IPS-18c (cell line): ENCODE data around the gene HK2.
A peak's percentile ranks its signal among the peaks of the same experiment; 100 is the strongest.
"Not testable (repeated sequence)": the region's sequence is repeated elsewhere in the genome, so short reads cannot be mapped to it uniquely, and the experiment has no call there.

Source experiments
- H3K4me3 ChIP-seq: 2 replicates; pipeline ENCODE4 v1.7.0; 2013; ENCODE audit warnings: low read depth, mild to moderate bottlenecking, low read length, moderate library complexity; ENCODE audit not compliant: insufficient read depth
- H3K9me3 ChIP-seq: one replicate; pipeline ENCODE4 v1.6.1; 2013; ENCODE audit warnings: mild to moderate bottlenecking, low read length, moderate library complexity; ENCODE audit not compliant: control insufficient read depth, insufficient read depth

Gene HK2

DNA sequence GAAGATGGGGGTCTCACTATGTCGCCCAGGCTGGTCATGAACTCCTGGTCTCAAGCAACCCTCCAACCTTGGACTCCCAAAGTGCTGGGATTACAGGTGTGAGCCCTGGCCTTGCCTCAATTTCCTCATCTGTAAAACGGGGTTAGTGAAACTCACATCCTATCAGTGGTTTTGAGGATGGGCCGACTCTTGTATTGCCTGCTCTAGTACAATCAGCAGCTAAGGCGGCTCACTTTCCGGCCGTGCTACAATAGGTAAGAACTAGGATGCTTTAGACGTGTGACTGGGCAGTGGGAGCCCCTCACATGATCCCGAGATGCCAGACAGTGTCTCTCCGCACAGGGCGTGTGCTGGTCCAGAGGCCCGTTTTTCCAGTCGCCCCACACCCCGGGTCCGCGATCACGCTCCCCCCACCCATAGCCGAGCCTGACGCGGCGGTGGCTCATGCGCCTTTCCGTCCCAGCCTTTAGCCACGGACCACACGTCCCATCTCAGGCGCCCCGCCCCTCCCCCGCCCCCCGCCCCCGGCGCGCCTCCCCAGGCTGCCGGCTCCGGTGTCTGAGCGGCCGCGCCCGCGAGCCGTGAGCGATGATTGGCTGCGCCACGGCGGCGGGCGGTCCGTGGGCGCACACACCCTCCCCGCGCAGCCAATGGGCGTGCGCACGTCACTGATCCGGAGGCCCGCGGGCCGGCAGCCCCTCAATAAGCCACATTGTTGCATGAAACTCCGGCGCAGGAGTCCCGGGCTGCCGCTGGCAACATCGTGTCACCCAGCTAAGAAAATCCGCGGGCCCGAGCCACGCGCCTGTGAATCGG, at the start of gene HK2:
HK2 (plus strand) TSS at position 710 of the 816 bp plus-strand sequence. CDS start 454 bp downstream, outside the sequence.
- Histone ChIP-seq H3K4me3 (peak within 1 kb of the TSS; percentile 96), H3K9me3 (no peaks in the 10 kb centered on the region)

DNA sequence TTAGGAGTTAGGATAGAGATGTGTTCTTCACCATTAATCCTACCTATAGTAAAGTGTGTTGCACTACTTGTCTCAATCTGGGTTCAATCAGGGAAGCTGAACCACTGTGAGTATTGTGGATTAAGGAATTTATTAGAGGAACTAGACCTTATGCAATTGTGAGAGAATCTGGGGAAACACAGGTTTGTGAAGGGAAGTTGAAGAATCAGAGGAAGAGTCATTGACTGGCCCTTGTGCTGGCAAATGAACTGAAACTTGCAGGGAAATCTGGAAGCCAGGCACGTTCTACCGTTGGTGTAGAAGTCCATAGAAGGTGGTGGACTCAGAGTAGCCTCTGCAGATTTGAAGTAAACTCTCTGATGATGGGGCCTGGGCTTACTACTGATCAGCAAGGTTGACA, 44.7 kb upstream of the HK2 start:
- peaks cover 2% of the 10 kb centered on the region for H3K9me3 ChIP-seq

DNA sequence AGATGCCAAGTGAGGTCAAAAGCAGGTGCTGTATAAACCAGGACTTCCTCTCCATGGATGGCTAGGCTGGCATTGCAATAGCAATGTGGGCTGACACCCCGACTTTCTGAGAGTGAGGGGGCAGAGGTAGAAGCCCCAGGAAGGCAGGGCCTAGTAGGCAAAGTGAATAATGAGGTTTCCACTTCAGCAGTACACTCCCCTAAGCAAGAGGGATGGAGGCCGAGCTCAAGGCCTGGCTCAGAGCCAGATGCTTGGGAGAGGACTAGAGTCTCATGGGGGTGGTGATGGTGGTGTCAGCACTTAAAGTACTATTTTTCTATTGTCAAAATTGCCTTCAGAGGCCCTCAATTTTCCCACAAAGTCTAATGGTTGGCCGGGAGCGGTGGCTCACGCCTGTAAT, 41.6 kb upstream of the HK2 start:
- Histone ChIP-seq H3K4me3 (no peak overlapping the region), H3K9me3 (peaks cover 2% of the 10 kb centered on the region)

More for the DNA sequence above, 44.7 kb upstream of the HK2 start:
- no peak overlapping the region for H3K4me3 ChIP-seq

DNA sequence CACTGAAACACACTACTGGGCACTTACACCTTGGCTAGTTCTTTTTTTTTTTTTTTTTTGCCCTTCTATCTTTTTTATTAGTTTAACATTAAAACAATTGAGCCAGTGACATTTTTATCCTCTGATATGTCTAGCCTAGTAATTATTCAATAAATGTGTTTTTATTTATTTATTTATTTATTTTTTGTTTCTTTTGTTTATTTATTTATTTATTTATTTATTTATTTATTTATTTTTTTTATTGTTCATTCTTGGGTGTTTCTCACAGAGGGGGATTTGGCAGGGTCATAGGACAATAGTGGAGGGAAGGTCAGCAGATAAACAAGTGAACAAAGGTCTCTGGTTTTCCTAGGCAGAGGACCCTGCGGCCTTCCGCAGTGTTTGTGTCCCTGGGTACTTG, 39.0 kb upstream of the HK2 start:
- not testable (repeated sequence) for H3K9me3 ChIP-seq

DNA sequence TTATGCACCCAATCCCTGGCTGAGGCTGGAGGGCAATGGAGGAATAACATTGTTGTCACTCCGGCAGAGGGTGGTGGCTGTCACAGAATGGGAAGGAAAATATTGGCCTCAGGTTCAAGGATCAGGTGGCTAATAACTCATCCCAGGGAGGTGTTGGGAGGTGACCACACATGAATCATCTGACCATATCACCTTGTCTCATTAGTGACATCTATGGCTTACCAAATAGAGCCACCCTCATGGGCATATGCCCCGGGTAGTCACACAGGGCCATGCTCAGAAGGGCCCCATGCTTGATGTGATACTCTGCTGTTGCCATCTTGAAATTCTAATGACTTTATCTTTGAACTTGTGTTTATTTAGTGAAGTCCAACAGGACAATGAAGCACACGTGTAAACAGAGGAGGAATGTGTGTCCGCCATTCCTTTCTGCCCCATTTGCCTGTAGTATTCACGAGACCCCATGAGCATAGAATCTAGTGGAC, 27.5 kb upstream of the HK2 start:
- Histone ChIP-seq H3K4me3 (no peak overlapping the region), H3K9me3 (no peaks in the 10 kb centered on the region)

More for the DNA sequence above, 39.0 kb upstream of the HK2 start:
- not testable (repeated sequence) for H3K4me3 ChIP-seq

DNA sequence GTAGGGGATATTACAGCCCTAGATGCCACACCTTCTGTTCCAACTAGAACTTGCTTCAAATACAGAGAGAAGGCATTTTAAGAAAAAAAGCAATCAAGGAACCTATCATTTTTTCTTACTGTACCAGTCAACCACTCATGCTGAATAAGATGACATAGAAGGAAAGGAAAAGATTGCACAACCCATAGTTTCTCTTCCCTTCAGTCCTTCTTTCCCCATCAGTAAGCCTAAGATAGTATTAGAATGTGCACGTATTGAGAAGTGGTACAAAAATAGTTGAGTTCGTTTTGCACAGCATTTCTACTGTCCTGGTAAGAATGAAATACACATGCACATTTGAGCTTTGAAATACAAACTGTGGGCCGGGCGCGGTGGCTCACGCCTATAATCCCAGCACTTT, 27.0 kb upstream of the HK2 start:
- Histone ChIP-seq H3K9me3 (no peaks in the 10 kb centered on the region), H3K4me3 (no peak overlapping the region)

DNA sequence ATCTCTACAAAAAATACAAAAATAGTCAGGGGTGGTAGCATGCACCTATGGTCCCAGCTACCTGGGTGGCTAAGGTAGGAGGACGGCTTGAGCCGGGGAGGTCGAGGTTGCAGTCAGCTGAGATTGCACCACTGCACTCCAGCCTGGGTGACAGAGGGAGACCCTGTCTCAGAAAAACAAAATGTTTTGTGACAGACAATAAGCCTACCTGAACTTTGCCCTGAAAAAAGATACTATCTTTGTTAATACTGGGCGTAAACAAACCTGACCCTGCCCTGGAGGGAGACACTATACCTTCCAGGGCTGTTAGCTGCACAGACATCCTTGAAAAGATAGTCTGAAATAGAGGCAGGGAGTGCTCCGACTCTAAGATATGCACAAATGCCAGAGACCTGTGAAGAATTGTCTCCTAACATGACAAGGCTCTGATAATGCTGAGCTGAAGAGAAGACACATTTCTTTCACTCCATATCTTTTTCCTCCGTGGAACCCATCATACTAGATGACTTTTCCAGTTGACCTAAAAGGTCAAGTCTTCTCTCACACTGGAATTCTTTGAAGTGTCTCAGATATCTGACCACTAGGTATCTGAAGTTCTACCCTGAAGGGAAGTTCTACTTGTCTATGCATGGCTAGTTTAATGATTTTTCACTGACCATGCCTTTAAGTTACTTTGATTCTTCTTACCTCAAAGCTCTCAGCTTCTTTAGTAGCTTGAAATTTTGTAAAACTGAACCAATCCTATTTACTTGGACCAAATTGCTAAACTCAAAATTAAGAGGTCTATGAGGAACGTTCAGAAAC, 20.9 kb upstream of the HK2 start:
- Histone ChIP-seq H3K9me3 (no peaks in the 10 kb centered on the region), H3K4me3 (no peak overlapping the region)

DNA sequence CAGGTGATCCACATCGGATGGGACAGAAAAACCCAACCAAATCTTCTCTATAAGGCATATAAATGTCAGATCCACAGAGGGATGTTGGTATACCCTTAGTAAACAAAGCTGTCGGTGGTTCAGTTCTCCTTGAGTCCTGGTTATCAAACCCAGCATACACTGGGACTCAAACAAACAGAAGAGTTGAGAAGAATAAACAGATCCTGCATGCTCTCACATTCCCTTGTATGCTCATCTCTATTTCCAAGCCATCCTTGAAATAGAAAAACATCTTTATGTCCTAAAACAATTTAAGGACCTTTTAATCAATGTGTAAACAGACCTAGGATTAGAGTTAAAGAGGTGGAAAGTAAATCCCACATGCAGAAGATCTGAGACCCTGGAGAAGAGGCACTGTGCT, 19.8 kb upstream of the HK2 start:
- no peak overlapping the region for H3K4me3 ChIP-seq
- no peaks in the 10 kb centered on the region for H3K9me3 ChIP-seq

DNA sequence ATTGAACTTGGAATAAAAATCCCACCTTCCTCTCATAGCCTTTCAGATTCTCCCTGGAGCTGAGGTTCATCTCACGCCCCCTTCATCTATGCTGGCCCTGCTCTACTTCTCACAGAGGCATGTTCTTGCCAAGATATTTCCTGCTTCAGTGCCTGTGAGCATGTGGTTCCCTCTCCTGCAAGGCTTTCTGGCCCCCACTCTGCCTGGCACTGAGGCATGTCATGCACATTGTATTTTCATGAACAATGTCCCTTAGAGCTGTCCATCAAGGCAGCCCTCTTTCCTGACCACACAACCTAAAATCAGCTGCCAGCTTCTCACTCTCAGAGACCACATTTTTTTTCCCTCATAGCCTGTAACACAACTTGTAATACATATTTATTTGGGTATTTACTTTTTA, 18.0 kb upstream of the HK2 start:
- H3K4me3 ChIP-seq, result no peak overlapping the region
- no peaks in the 10 kb centered on the region for H3K9me3 ChIP-seq

DNA sequence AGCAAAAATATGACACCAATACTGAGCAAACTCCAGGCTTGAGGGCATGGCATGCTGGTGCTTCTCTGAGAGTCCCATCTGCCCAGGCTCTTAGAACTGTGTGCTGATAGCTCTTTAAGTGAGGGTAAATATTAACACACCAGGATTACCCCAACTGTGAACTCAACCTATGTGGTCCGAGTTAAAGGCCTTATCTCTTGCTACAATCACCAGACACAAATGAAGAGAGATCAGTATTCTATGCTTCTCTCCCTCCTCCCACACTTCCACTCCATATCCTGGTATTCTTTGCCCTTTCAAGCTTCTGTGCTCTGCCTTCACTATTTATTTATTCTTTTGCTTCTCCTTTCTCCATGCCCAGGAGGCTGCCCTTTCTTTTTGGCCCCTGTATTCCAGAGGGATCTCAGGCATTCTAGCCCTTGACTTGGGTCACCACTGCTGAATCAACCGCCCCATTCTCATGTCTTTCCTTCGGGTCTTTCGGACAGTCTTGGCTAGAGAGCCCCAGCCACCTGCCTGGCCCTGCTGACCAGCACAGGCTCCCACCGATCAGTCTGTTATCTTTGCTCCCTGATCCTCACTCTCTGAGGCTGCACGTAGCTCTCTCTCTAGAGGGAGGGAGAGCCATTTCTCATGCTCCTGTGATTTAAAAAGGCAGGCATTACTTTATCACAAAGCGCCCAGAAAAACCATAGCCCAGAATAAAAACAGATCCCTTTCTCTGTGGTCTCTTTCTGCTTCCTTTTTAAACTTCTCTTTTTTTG, 17.2 kb upstream of the HK2 start:
- no peaks in the 10 kb centered on the region for H3K9me3 ChIP-seq

DNA sequence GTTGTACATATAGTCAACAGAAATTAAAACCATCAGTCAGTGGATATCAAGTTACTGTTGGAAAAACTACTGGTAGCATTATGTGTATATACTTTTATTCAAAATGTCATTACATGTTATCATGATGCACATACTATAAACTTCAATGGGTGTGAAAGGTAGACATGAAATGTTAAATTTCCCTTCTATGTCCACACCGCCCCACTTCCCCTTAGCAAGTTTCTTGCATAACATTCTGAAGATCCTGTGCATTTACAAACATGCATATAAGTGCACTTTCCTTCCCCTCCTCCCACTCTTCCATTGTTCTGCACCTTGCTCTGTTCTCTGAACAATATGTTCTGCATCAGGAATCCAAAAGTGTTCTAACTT, 16.6 kb upstream of the HK2 start:
- Histone ChIP-seq H3K4me3 (no peak overlapping the region), H3K9me3 (no peaks in the 10 kb centered on the region)

More for the DNA sequence above, 17.2 kb upstream of the HK2 start:
- H3K4me3 ChIP-seq, result no peak overlapping the region

DNA sequence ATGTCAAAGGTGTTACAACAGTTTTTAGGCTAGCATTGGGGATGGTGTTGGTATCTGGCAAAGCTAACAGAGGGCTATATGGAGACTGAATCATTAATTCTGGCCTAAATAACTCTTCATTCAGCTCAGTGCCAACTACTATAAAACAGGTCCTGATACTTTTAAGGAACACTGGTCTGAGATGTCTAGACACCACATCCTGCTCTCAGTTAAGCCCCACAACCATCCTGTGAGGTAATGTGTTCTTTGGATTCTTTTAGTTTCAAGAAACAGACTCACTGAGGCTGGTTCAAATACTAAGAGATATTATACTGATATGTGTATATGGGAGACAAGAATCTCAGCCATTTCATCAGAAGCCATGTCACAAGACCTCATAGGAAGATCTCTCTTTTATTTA, 14.2 kb upstream of the HK2 start:
- Histone ChIP-seq H3K4me3 (no peak overlapping the region), H3K9me3 (no peaks in the 10 kb centered on the region)

DNA sequence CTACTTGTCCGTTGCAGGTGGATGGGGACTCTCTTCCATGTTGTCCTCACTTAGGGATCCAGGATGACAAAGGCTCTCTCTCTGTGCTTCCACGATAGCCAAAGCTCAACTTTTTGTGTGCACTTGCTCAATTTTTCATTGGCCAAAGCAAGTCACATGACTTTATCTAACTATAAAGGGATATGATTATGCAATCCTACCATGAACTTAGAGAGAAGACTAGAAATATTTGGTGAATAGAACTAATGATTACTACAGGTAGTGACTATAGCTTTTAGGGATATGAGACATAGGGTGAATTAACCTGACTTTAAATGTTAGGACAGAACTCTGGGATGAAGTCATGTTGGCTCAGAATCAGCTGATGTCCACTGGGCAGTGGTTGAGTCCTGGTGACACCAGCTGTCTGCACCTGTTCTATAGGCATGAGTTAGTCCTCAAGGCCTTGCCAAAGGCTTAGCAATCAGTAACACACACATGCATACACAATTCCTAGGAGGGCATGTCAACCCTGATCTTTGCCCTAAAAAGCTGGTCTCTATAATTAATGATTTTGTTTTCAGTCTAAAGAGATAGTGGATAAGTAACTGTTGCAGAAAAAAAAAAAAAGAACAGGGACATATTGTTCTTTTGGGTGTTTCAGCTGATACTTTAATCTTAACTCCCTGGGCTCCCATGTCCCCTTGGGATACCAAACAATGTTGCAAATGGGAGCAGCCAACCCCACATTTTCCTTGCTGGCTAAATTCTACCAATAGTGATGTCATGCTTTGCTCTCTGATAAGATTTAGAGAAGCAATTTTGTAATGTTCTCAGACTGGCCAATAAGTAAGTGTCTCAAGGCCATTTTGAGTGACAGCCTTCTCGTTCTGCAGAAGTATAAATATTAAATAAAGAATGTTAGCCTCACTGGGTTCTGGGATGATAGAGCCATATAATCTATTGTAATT, 12.5 kb upstream of the HK2 start:
- Histone ChIP-seq H3K4me3 (no peak overlapping the region), H3K9me3 (no peaks in the 10 kb centered on the region)

DNA sequence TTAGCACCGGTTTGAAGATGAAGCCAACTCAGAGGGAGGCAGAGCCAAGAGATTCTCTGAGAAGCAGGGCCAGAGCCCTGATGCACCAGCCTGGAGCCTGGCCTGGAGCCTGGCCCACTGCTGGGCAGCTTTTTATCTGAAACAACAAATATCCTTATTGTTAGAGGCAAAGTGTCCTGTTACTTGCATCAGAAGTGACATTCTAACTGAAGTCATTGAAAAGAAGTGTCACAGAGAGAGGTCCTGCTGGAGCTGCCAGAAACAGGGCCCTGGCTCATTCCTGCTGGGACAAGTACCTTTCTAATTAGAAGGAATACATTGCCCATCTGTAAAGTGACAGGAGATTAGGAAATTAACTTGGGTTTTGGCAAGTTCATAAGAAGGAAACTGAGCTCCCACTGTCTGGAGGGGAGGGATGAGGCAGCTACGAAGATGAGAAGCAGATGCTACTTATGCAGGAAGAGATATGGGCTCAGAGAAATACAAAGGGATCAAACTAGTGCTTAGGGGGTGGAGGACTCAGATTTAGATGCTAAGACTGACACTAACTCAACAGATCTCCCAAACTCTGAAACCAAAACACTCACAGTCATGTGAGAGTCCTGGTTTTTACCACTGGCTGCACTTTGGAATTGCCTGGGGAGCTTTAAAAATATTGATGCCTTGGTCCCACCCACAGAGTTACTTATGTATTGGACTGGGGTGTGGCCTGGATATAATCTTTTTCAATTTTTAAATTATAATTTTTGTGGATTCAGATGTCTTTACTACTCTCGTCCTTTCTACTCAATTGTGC, 11.0 kb upstream of the HK2 start:
- no peak overlapping the region for H3K4me3 ChIP-seq

DNA sequence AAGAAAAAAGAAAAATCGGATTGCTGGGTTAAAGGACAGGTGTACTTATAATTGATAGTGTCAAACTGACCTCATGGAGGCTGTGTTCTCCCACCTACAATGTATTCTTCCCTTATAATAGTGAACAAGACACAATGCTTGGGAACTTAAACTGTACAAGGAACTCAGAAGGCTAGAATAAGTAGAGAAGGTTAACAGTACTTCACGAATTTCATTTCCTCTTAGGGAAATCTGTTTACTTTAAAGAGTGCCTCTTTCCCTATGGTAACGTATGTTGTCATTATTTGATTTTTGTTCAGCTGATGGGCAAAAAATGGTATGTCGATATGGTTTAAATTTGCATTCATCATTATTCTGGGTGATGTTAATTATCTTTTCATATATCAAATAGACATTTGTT, 9.2 kb upstream of the HK2 start:
- no peaks in the 10 kb centered on the region for H3K9me3 ChIP-seq
- H3K4me3 ChIP-seq, result no peak overlapping the region

More for the DNA sequence above, 11.0 kb upstream of the HK2 start:
- H3K9me3 ChIP-seq, result no peaks in the 10 kb centered on the region

DNA sequence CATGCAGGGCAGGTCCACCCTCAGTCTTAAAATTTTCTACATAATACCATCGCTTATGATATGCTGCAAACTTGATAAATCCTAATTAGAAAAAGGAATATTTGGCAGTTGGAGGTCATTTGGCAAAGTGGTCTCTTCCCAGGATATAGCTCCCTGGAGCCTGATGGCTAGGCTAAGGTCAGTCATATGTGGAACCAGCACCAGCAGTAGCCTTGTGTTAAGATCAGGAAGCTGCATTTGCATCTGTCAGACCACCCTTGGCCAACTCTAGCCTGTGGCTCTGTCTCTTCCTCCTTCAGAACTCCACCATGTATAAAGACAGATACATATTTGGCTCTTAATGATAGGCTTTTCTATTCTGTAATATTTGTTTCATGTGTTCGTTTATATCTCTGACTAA, 5.4 kb upstream of the HK2 start:
- H3K4me3 ChIP-seq, result no peak overlapping the region
- H3K9me3 ChIP-seq, result no peaks in the 10 kb centered on the region
